SK-N-SH (cell line): ENCODE data around the gene SMKR1. TPM values are rescaled to one million over a fixed set of nuclear protein-coding genes. Genes with fewer than 3 reads are reported as not detected.

Source experiments
- CTCF ChIA-PET: fragments of 300-600, 350-600 bp; formaldehyde crosslinking; extraction: SDS; loops from one replicate; lab custom pipeline; 2021; lab: Yijun Ruan, JAX
- POLR2A ChIA-PET: fragments of 350-600 bp; sonication (Branson Sonifier 250); formaldehyde crosslinking; extraction: SDS; loops from one replicate; lab custom pipeline; 2020; ENCODE audit warnings: antibody characterized with exemption, inconsistent platforms; lab: Yijun Ruan, JAX
- DNase-seq: peaks from one replicate; pipeline ENCODE4 v3.0.0; 2012
- H2AFZ ChIP-seq: fragments of 200-600 bp; sonication (generic); 2 replicates; pipeline ENCODE4 v1.8.1; 2016; ENCODE audit warnings: antibody characterized with exemption, mild to moderate bottlenecking, low read depth
- H3F3A ChIP-seq: fragments of 200-600 bp; sonication (generic); replicated peaks from 2 replicates; pipeline ENCODE3; 2016; ENCODE audit warnings: antibody characterized with exemption, mild to moderate bottlenecking; ENCODE audit not compliant: insufficient read depth
- H3K27ac ChIP-seq, 2 experiments: fragments of 200-500 bp in 1 of 2; fragments of 200-600 bp in 1 of 2; sonication (Bioruptor generic) in 1 of 2; sonication (generic), shearing (Covaris generic) in 1 of 2; 2 replicates each; pipeline versions ENCODE4 v1.5.1 to v1.6.1; 2014 to 2016; ENCODE audit warnings: low read depth in 2 of 2, inconsistent platforms in 1 of 2, low read length in 1 of 2, mild to moderate bottlenecking in 1 of 2, mixed read lengths in 1 of 2
- H3K27me3 ChIP-seq: fragments of 200-600 bp; sonication (generic), shearing (Covaris generic); 2 replicates; pipeline ENCODE4 v1.6.1; 2016; ENCODE audit warnings: mixed run types; ENCODE audit not compliant: insufficient read depth
- H3K36me3 ChIP-seq, 2 experiments: fragments of 200-500 bp in 1 of 2; fragments of 200-600 bp in 1 of 2; sonication (Bioruptor generic) in 1 of 2; sonication (generic) in 1 of 2; replicated peaks in 1 of 2; 2 replicates each; pipeline versions ENCODE3 to v1.5.1; 2014 to 2016; ENCODE audit warnings: low read length in 1 of 2, mild to moderate bottlenecking in 1 of 2; ENCODE audit not compliant: insufficient read depth in 2 of 2, control insufficient read depth in 1 of 2
- H3K4me1 ChIP-seq, 2 experiments: fragments of 200-500 bp in 1 of 2; fragments of 200-600 bp in 1 of 2; sonication (Bioruptor generic) in 1 of 2; sonication (generic), shearing (Covaris generic) in 1 of 2; 2 replicates each; pipeline versions ENCODE4 v1.5.1 to v1.6.1; 2014 to 2016; ENCODE audit warnings: low read depth in 1 of 2, low read length in 1 of 2, mixed run types in 1 of 2; ENCODE audit not compliant: insufficient read depth in 2 of 2, control insufficient read depth in 1 of 2
- H3K4me2 ChIP-seq: fragments of 200-600 bp; sonication (generic), shearing (Covaris generic); 2 replicates; pipeline ENCODE4 v1.6.1; 2017; ENCODE audit warnings: mixed run types
- H3K4me3 ChIP-seq, 2 experiments: fragments of 200-500 bp in 1 of 2; fragments of 200-600 bp in 1 of 2; sonication (Bioruptor generic) in 1 of 2; sonication (generic), shearing (Covaris generic) in 1 of 2; 2 replicates each; pipeline versions ENCODE4 v1.5.1 to v1.8.1; 2014 to 2016; ENCODE audit warnings: low read depth in 2 of 2, inconsistent platforms in 1 of 2, low read length in 1 of 2, mild to moderate bottlenecking in 1 of 2, mixed read lengths in 1 of 2, moderate library complexity in 1 of 2
- H3K79me2 ChIP-seq: fragments of 200-600 bp; sonication (generic); 2 replicates; pipeline ENCODE4 v1.8.1; 2017; ENCODE audit warnings: mild to moderate bottlenecking; ENCODE audit not compliant: insufficient read depth
- H3K9ac ChIP-seq: fragments of 200-600 bp; sonication (generic); 2 replicates; pipeline ENCODE4 v1.6.1; 2017; ENCODE audit warnings: mixed run types
- H3K9me2 ChIP-seq: fragments of 200-600 bp; sonication (generic); 2 replicates; pipeline ENCODE4 v1.6.1; 2017; ENCODE audit warnings: mixed run types
- H3K9me3 ChIP-seq: fragments of 200-600 bp; sonication (generic); 2 replicates; pipeline ENCODE4 v1.6.1; 2017; ENCODE audit warnings: mixed run types, mild to moderate bottlenecking, moderate library complexity
- H4K20me1 ChIP-seq: fragments of 200-600 bp; sonication (generic); 2 replicates; pipeline ENCODE4 v1.6.1; 2017; ENCODE audit warnings: mild to moderate bottlenecking, mixed run types; ENCODE audit not compliant: insufficient read depth
- GATA2 ChIP-seq: sonication (generic); formaldehyde crosslinking; IDR thresholded peaks from 2 replicates; pipeline ENCODE4 v1.5.0; 2020; ENCODE audit warnings: mild to moderate bottlenecking, missing genetic modification reagents
- IRF3 ChIP-seq: fragments of 150-350 bp; IDR thresholded peaks from 2 replicates; pipeline ENCODE4 v1.6.1; 2016; ENCODE audit warnings: mild to moderate bottlenecking, low read depth, low read length
- MXI1 ChIP-seq: IDR thresholded peaks from 2 replicates; pipeline ENCODE4 v1.6.1; 2012; ENCODE audit warnings: mild to moderate bottlenecking, low read depth, low read length, improper control_type of control experiment
- NFIC ChIP-seq: IDR thresholded peaks from 2 replicates; pipeline ENCODE4 v1.4.0; 2012; ENCODE audit warnings: borderline replicate concordance
- NRF1 ChIP-seq: IDR thresholded peaks from 2 replicates; pipeline ENCODE4 v1.6.1; 2012; ENCODE audit warnings: low read depth, mild to moderate bottlenecking, low read length
- REST ChIP-seq: IDR thresholded peaks from 2 replicates; pipeline ENCODE4 v1.6.1; 2012; ENCODE audit warnings: mild to moderate bottlenecking, low read depth, low read length, moderate library complexity
- RFX5 ChIP-seq: IDR thresholded peaks from 2 replicates; pipeline ENCODE4 v1.6.1; 2012; ENCODE audit warnings: mild to moderate bottlenecking, improper control_type of control experiment, low read length
- SMC3 ChIP-seq: IDR thresholded peaks from 2 replicates; pipeline ENCODE4 v1.6.1; 2012; ENCODE audit warnings: low read depth, low read length, improper control_type of control experiment
- TEAD4 ChIP-seq: IDR thresholded peaks from 2 replicates; pipeline ENCODE4 v1.4.0; 2012; ENCODE audit warnings: mild to moderate bottlenecking, borderline replicate concordance; ENCODE audit not compliant: insufficient read depth
- USF1 ChIP-seq: IDR thresholded peaks from 2 replicates; pipeline ENCODE4 v1.4.0; 2012; ENCODE audit warnings: low read depth, borderline replicate concordance
- WGBS: methylation state at CpG from one replicate; pipeline ENCODE4 v1.1.6; 2017; ENCODE audit warnings: low lambda C conversion rate; 5-methylcytosine and 5-hydroxymethylcytosine counted together
- polyA plus RNA-seq, 3 experiments: library from polyadenylated mRNA; depleted of rRNA; stranded (reverse); fragments of >200 nt; gene quantifications; 2 replicates each; pipeline ENCODE4 v1.2.3, GENCODE V29; 2012

The SMKR1 gene
- polyA plus RNA-seq, 1 of the 3 experiments (the other 2 are of a cell fraction) = 8.1 TPM

- no peak for TF ChIP-seq SMC3
- TF ChIP-seq NFIC = no peak
- no peak for TF ChIP-seq IRF3
- WGBS = 70% methylated on average over 1 of the region's 1 CpG
- Histone ChIP-seq H3K27ac (no peak overlapping the region), H3K9ac (no peak overlapping the region), H3K4me3 (no peak overlapping the region), H3K4me1 (peaks cover 0 to 11% of the 10 kb centered on the region in 2 experiments; a peak in 2 of 4 replicates), H3K4me2 (no peak overlapping the region), H3K9me3 (no peaks in the 10 kb centered on the region), H3K36me3 (peaks cover 4 to 35% of the 10 kb centered on the region in 2 experiments), H2AFZ (no peak overlapping the region), H3K27me3 (no peaks in the 10 kb centered on the region), H3K79me2 (no peaks in the 10 kb centered on the region), H3F3A (no peaks in the 10 kb centered on the region), H4K20me1 (no peaks in the 10 kb centered on the region), H3K9me2 (no peaks in the 10 kb centered on the region)
- ChIA-PET POLR2A (no interaction called here), CTCF (interaction anchor here (1.0 to 14.8 kb wide), 5 partner anchors 11 to 244 kb away, joined by 3 to 397 read pairs (median 7); no protein-coding TSS in a partner anchor)
- no peak for DNase-seq
Measured at GRCh38 chr7:129462420-129462819, 39.9 kb upstream of the SMKR1 start.

- Histone ChIP-seq H3K4me2 (no peak overlapping the region), H2AFZ (no peak overlapping the region), H3K27ac (no peak overlapping the region), H3K27me3 (no peaks in the 10 kb centered on the region), H3K9ac (no peak overlapping the region), H3K79me2 (no peaks in the 10 kb centered on the region), H3K4me3 (no peak overlapping the region), H3K9me2 (no peaks in the 10 kb centered on the region), H3K4me1 (peaks cover 0 to 11% of the 10 kb centered on the region in 2 experiments; a peak in 2 of 4 replicates), H3K9me3 (no peaks in the 10 kb centered on the region), H3F3A (no peaks in the 10 kb centered on the region), H4K20me1 (no peaks in the 10 kb centered on the region), H3K36me3 (peaks cover 4 to 26% of the 10 kb centered on the region in 2 experiments)
- ChIA-PET CTCF (interaction anchor here (0.8 to 14.8 kb wide), 9 partner anchors 31 to 246 kb away, joined by 3 to 397 read pairs (median 4); no protein-coding TSS in a partner anchor), POLR2A (no interaction called here)
- no peak for TF ChIP-seq USF1
- no peak for TF ChIP-seq NRF1
- no peak for TF ChIP-seq TEAD4
- no peak for TF ChIP-seq RFX5
- 96% methylated on average over 4 of the region's 4 CpGs for WGBS
- DNase-seq = no peak
Measured at GRCh38 chr7:129464194-129464593, 38.1 kb upstream of the SMKR1 start.

- Histone ChIP-seq H3K9me3 (no peaks in the 10 kb centered on the region), H4K20me1 (no peaks in the 10 kb centered on the region), H3K79me2 (no peaks in the 10 kb centered on the region), H3K27ac (no peak overlapping the region)
- 64% methylated on average over 2 of the region's 2 CpGs for WGBS
- ChIA-PET POLR2A (no interaction called here), CTCF (interaction anchor here (0.7 to 14.8 kb wide), 16 partner anchors 14 to 301 kb away, joined by 3 to 397 read pairs (median 4); partner anchors contain the start of gene STRIP2)
- TF ChIP-seq TEAD4 (no peak), GATA2 (CRISPR knock-in tag) (peak; percentile 50), MXI1 (no peak), REST (no peak)
- TF ChIP-seq, all 33 proteins: peak for 1
- no peak overlapping the region for H2AFZ ChIP-seq
- H3K4me3 ChIP-seq = no peak overlapping the region
- DNase-seq = peak; percentile 45
- H3K9ac ChIP-seq = no peak overlapping the region
- H3K9me2 ChIP-seq = no peaks in the 10 kb centered on the region
- no peaks in the 10 kb centered on the region for H3F3A ChIP-seq
- no peaks in the 10 kb centered on the region for H3K27me3 ChIP-seq
- peaks cover 2 to 21% of the 10 kb centered on the region in 2 experiments for H3K36me3 ChIP-seq
- no peak overlapping the region for H3K4me2 ChIP-seq
- H3K4me1 ChIP-seq = peaks cover 0 to 18% of the 10 kb centered on the region in 2 experiments; a peak in 2 of 4 replicates
Measured at GRCh38 chr7:129465080-129465479, 37.3 kb upstream of the SMKR1 start.
